Smooth muscle cell (in vitro differentiated cells): ENCODE results near the gene SND1. TPM values are rescaled to one million over a fixed set of nuclear protein-coding genes. Genes with fewer than 3 reads are reported as not detected.

Experiments used
- DNase-seq: peaks from one replicate; lab custom pipeline; 2025; ENCODE audit not compliant: unreplicated experiment; lab: John Stamatoyannopoulos, UW
- H2AFZ ChIP-seq: fragments of 200-600 bp; sonication (generic); 2 replicates; pipeline ENCODE4 v1.6.0; 2016; ENCODE audit warnings: antibody characterized with exemption, low read depth, mild to moderate bottlenecking
- H3F3A ChIP-seq: fragments of 200-600 bp; sonication (generic); 2 replicates; pipeline ENCODE4 v1.6.0; 2017; ENCODE audit warnings: antibody characterized with exemption, low read depth
- H3K27ac ChIP-seq: fragments of 200-600 bp; sonication (generic); 2 replicates; pipeline ENCODE4 v1.5.1; 2016; ENCODE audit warnings: low read depth, mild to moderate bottlenecking
- H3K27me3 ChIP-seq: fragments of 200-600 bp; sonication (generic); 2 replicates; pipeline ENCODE4 v1.6.1; 2016; ENCODE audit warnings: low read depth, mild to moderate bottlenecking
- H3K36me3 ChIP-seq: fragments of 200-600 bp; sonication (generic); 2 replicates; pipeline ENCODE4 v1.5.1; 2016; ENCODE audit warnings: low read depth
- H3K4me1 ChIP-seq: fragments of 200-600 bp; sonication (generic); 2 replicates; pipeline ENCODE4 v1.5.1; 2016; ENCODE audit warnings: low read depth
- H3K4me2 ChIP-seq: fragments of 200-600 bp; sonication (generic); 2 replicates; pipeline ENCODE4 v1.6.0; 2016; ENCODE audit warnings: mild to moderate bottlenecking
- H3K4me3 ChIP-seq: fragments of 200-600 bp; sonication (generic); 2 replicates; pipeline ENCODE4 v1.5.1; 2016; ENCODE audit warnings: mild to moderate bottlenecking
- H3K79me2 ChIP-seq: fragments of 200-600 bp; sonication (generic); 2 replicates; pipeline ENCODE4 v1.6.0; 2016; ENCODE audit warnings: low read depth, mild to moderate bottlenecking
- H3K9ac ChIP-seq: fragments of 200-600 bp; sonication (generic); 2 replicates; pipeline ENCODE4 v1.6.0; 2016; ENCODE audit warnings: low read depth
- H3K9me3 ChIP-seq: fragments of 200-600 bp; sonication (generic); replicated peaks from 2 replicates; pipeline ENCODE4 v1.5.1; 2016; ENCODE audit warnings: low read depth
- H4K20me1 ChIP-seq: fragments of 200-600 bp; sonication (generic); 2 replicates; pipeline ENCODE4 v1.6.0; 2016; ENCODE audit warnings: low read depth
- CTCF ChIP-seq: fragments of 200-600 bp; sonication (generic); IDR thresholded peaks from 2 replicates; pipeline ENCODE4 v1.5.1; 2017; ENCODE audit warnings: borderline replicate concordance, mild to moderate bottlenecking, antibody characterized with exemption; ENCODE audit not compliant: insufficient read depth, poor library complexity, severe bottlenecking
- WGBS: methylation state at CpG from one replicate; pipeline ENCODE4 v1.1.7; 2016; ENCODE audit warnings: low lambda C conversion rate; 5-methylcytosine and 5-hydroxymethylcytosine counted together
- polyA plus RNA-seq: library from polyadenylated mRNA; unstranded; fragments of >200 nt; fragmentation: Nextera tagmentation; extraction: Ambion mirVana; gene quantifications from 2 replicates; pipeline ENCODE4 v1.2.1, GENCODE V29; 2016
- total RNA-seq: library from RNA; depleted of rRNA; stranded (reverse); fragments of >200 nt; gene quantifications from 2 replicates; pipeline ENCODE4 v1.2.3, GENCODE V29; 2014

SND1 gene
- total and polyA plus RNA-seq, 2 experiments from 2014 or later = 129 to 136 TPM

DNA sequence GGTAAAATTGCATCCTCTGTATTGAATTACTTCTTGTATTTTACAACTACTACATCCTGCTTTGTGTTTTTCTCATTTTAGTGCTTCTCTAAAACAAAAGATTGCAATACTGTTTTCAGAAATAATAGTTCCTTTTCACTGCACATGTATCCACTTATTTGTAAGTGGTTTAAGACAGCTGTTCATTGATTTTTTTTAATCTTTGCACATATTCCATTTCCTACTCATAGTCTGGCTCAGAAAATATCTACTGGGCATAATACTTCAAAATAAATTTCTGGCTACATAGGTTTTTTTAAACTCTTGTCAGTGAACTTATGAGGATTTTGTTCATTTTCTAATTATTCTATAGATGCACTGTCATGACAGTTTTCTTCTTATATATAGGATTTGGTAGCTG lies 54.8 kb downstream of the SND1 start:
- Histone ChIP-seq H3K4me3 (no peak overlapping the region), H3K9ac (no peak overlapping the region), H3K9me3 (peaks cover 13% of the 10 kb centered on the region), H3K79me2 (peaks cover 22% of the 10 kb centered on the region), H3F3A (peaks cover 8% of the 10 kb centered on the region), H2AFZ (no peak overlapping the region), H3K27me3 (no peaks in the 10 kb centered on the region), H3K4me2 (no peak overlapping the region), H3K36me3 (peaks cover 58% of the 10 kb centered on the region), H4K20me1 (peaks cover 85% of the 10 kb centered on the region), H3K27ac (peak overlapping the region; percentile 59), H3K4me1 (no peaks in the 10 kb centered on the region)
- DNase-seq = no peak
- TF ChIP-seq CTCF = no peak

DNA sequence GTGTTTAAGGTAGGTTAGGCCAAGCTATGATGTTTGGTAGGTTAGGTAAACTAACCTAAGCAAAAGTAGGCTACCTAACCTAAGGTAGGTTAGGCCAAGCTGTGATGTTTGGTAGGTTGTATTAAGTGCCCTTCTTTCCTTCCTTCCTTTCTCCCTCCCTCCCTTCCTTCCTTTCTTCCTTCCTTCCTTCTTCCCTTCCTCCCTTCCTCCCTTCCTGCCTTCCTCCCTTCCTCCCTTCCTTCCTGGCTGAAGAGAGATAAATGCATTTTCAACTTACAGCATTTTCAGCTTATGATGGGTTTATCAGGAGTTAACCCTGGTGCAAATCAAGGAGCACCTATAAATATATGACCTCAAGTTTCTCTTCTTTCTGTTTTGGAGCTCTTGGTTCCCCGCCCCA lies 56.2 kb downstream of the SND1 start:
- TF ChIP-seq CTCF = no peak
- Histone ChIP-seq H3K4me2 (no peak overlapping the region), H3K36me3 (peaks cover 53% of the 10 kb centered on the region), H3F3A (peaks cover 8% of the 10 kb centered on the region), H3K79me2 (peaks cover 26% of the 10 kb centered on the region), H3K4me1 (no peaks in the 10 kb centered on the region), H3K27ac (peak overlapping the region; percentile 2), H3K27me3 (no peaks in the 10 kb centered on the region), H2AFZ (no peak overlapping the region), H3K9me3 (peaks cover 15% of the 10 kb centered on the region), H3K4me3 (no peak overlapping the region), H3K9ac (no peak overlapping the region), H4K20me1 (peaks cover 85% of the 10 kb centered on the region)
- WGBS = 92% methylated on average over 1 of the region's 1 CpG
- no peak for DNase-seq

GRCh38 chr7:127708788-127709187 lies 56.8 kb downstream of the SND1 start:
- DNase-seq = no peak
- Histone ChIP-seq H3K4me3 (no peak overlapping the region), H3F3A (peaks cover 8% of the 10 kb centered on the region), H3K9me3 (peaks cover 15% of the 10 kb centered on the region), H2AFZ (no peak overlapping the region), H3K9ac (no peak overlapping the region), H3K27me3 (no peaks in the 10 kb centered on the region), H3K4me2 (no peak overlapping the region), H3K79me2 (peaks cover 31% of the 10 kb centered on the region), H4K20me1 (peaks cover 85% of the 10 kb centered on the region), H3K36me3 (peaks cover 48% of the 10 kb centered on the region), H3K4me1 (no peaks in the 10 kb centered on the region), H3K27ac (no peak overlapping the region)
- TF ChIP-seq CTCF = peak; percentile 69
- WGBS = 100% methylated on average over 1 of the region's 1 CpG

- Histone ChIP-seq H3K4me3 (no peak overlapping the region), H3K9ac (no peak overlapping the region), H3K4me2 (no peak overlapping the region), H3K9me3 (peaks cover 15% of the 10 kb centered on the region), H3K27ac (no peak overlapping the region), H3K4me1 (no peaks in the 10 kb centered on the region), H3K27me3 (no peaks in the 10 kb centered on the region), H4K20me1 (peaks cover 85% of the 10 kb centered on the region), H2AFZ (no peak overlapping the region), H3K79me2 (peaks cover 49% of the 10 kb centered on the region), H3F3A (peaks cover 8% of the 10 kb centered on the region), H3K36me3 (peaks cover 42% of the 10 kb centered on the region)
- TF ChIP-seq CTCF = no peak
- 100% methylated on average over 1 of the region's 1 CpG for WGBS
- DNase-seq = no peak
Measured at GRCh38 chr7:127710635-127711034, 58.6 kb downstream of the SND1 start.
